Transverse colon (tissue), 4 donors: ENCODE results near the gene CNNM1. TPM values are rescaled to one million over a fixed set of nuclear protein-coding genes. Genes with fewer than 3 reads are reported as not detected.

ENCODE experiments used
- DNase-seq: peaks from one replicate; pipeline ENCODE4 v3.0.0-alpha.2; 2019
- H3K27ac ChIP-seq, 4 donors: fragments of 200-600 bp; sonication (generic); 2 replicates each; pipeline ENCODE4 v1.5.1; 2016 to 2018; ENCODE audit warnings: inconsistent platforms in 4 of 4
- H3K27me3 ChIP-seq: fragments of 200-600 bp; sonication (generic); 2 replicates; pipeline ENCODE4 v1.5.1; 2017; ENCODE audit warnings: inconsistent platforms
- H3K36me3 ChIP-seq, 4 donors: fragments of 200-600 bp; sonication (generic); 2 replicates each; pipeline ENCODE4 v1.5.1; 2017 to 2019; ENCODE audit warnings: inconsistent platforms in 4 of 4
- H3K4me1 ChIP-seq, 4 donors: fragments of 200-600 bp; sonication (generic); 2 replicates each; pipeline ENCODE4 v1.5.1; 2017 to 2020; ENCODE audit warnings: inconsistent platforms in 4 of 4
- H3K4me3 ChIP-seq, 4 donors: fragments of 200-600 bp; sonication (generic); 1 replicate in 1 of 4; 2 replicates in 3 of 4; pipeline versions ENCODE4 v1.5.1 to v1.6.1; 2017 to 2019; ENCODE audit warnings: inconsistent platforms in 4 of 4
- H3K9me3 ChIP-seq, 2 donors: fragments of 200-600 bp; sonication (generic); 2 replicates each; pipeline ENCODE4 v1.5.1; 2017 to 2019; ENCODE audit warnings: inconsistent platforms in 2 of 2
- CTCF ChIP-seq, 5 experiments: fragments of 200-600 bp in 3 of 5; fragments of 450-650 bp in 2 of 5; sonication (generic) in 3 of 5; IDR thresholded peaks; 1 replicate in 2 of 5; 2 replicates in 3 of 5; pipeline ENCODE4 v1.5.1; 2016 to 2017; ENCODE audit warnings: antibody characterized with exemption in 5 of 5, inconsistent platforms in 3 of 5, mild to moderate bottlenecking in 2 of 5, moderate library complexity in 1 of 5
- EP300 ChIP-seq: sonication (generic); formaldehyde crosslinking; IDR thresholded peaks from one replicate; pipeline ENCODE4 v1.6.1; 2017; ENCODE audit warnings: antibody characterized with exemption, low read depth
- POLR2A ChIP-seq: fragments of 450-650 bp; IDR thresholded peaks from one replicate; pipeline ENCODE4 v1.6.1; 2016; ENCODE audit warnings: antibody characterized with exemption, mild to moderate bottlenecking, moderate library complexity
- POLR2AphosphoS5 ChIP-seq, 3 donors: sonication (generic); formaldehyde crosslinking; IDR thresholded peaks; one replicate each; pipeline ENCODE4 v1.6.1; 2016; ENCODE audit warnings: antibody characterized with exemption in 3 of 3
- WGBS, 2 donors: methylation state at CpG; one replicate each; pipeline ENCODE4 v1.1.5; 2018; ENCODE audit warnings: low coverage in 1 of 2; 5-methylcytosine and 5-hydroxymethylcytosine counted together
- in situ Hi-C, 4 donors: fragments of 200-750 bp; cut with MboI; loops; one replicate each; pipeline versions ENCODE4 v1.15.0 to v1.15.1; 2017; ENCODE audit warnings: low sequenced_read_pairs in 3 of 4, low pct_ligation_motif_present in 1 of 4, low pct_unique_long_range_greater_than_20kb in 1 of 4
- intact Hi-C: fragments of 100-400 bp; cut with DNase I; formaldehyde crosslinking; loops from one replicate; pipeline ENCODE4 v1.15.1; 2023; ENCODE audit warnings: low total_unique reads
- total RNA-seq, 4 donors: library from RNA; depleted of rRNA; stranded (reverse); fragments of >200 nt; gene quantifications; one replicate each; pipeline ENCODE4 v1.1.0, GENCODE V29; 2016

Gene CNNM1
- total RNA-seq, 4 donors from 2014 or later, result 0.41 to 0.64 TPM; not detected in 2

- H3K36me3 ChIP-seq, result no peaks in the 10 kb centered on the region
- H3K27ac ChIP-seq, result no peak overlapping the region
- intact Hi-C loops, result no loop called here
- H3K9me3 ChIP-seq, result no peaks in the 10 kb centered on the region
- in situ Hi-C loops, result no loop called here
- H3K27me3 ChIP-seq, result peaks cover 2% of the 10 kb centered on the region
- TF ChIP-seq CTCF (IDR thresholded peaks at IDR 0.05) (no peak), POLR2AphosphoS5 (IDR thresholded peaks at IDR 0.05) (no peak), POLR2A (no peak), EP300 (no peak)
- no peaks in the 10 kb centered on the region for H3K4me1 ChIP-seq
- WGBS, 2 donors, result 74 to 83% methylated on average over 4 to 5 of the region's 5 CpGs
- no peak for DNase-seq
- no peak overlapping the region for H3K4me3 ChIP-seq
Observed at GRCh38 chr10:99369126-99369525, 40.0 kb downstream of the CNNM1 start.

- no peak overlapping the region for H3K27ac ChIP-seq
- H3K36me3 ChIP-seq, result no peaks in the 10 kb centered on the region
- H3K4me1 ChIP-seq, result no peaks in the 10 kb centered on the region
- H3K27me3 ChIP-seq, result peaks cover 2% of the 10 kb centered on the region
- in situ Hi-C loops (no loop called here), intact Hi-C loops (no loop called here)
- H3K9me3 ChIP-seq, result no peaks in the 10 kb centered on the region
- H3K4me3 ChIP-seq, result no peak overlapping the region
- no peak for DNase-seq
- 82 to 84% methylated on average over 3 of the region's 3 CpGs for WGBS, 2 donors
- no peak for TF ChIP-seq EP300
- TF ChIP-seq POLR2AphosphoS5 (IDR thresholded peaks at IDR 0.05), result no peak
Observed at GRCh38 chr10:99369551-99369950, 40.4 kb downstream of the CNNM1 start.

- TF ChIP-seq CTCF (IDR thresholded peaks at IDR 0.05), result peak in 2 of 5 experiments; percentile 25 to 29
- TF ChIP-seq POLR2A, result no peak
- no peak for TF ChIP-seq POLR2AphosphoS5 (IDR thresholded peaks at IDR 0.05)
- TF ChIP-seq EP300, result no peak
- Histone ChIP-seq H3K4me3 (no peak overlapping the region), H3K9me3 (no peaks in the 10 kb centered on the region), H3K27me3 (peaks cover 2% of the 10 kb centered on the region), H3K27ac (no peak overlapping the region), H3K4me1 (no peaks in the 10 kb centered on the region), H3K36me3 (no peaks in the 10 kb centered on the region)
- in situ Hi-C loops, result no loop called here
- DNase-seq, result no peak
- 20 to 27% methylated on average over 1 to 2 of the region's 2 CpGs for WGBS, 2 donors
- intact Hi-C loops, result no loop called here
Observed at GRCh38 chr10:99370993-99371392, 41.8 kb downstream of the CNNM1 start.

GRCh38 chr10:99372546-99373271 lies 43.6 kb downstream of the CNNM1 start:
- DNase-seq, result no peak
- Histone ChIP-seq H3K27ac (no peak overlapping the region), H3K4me3 (no peak overlapping the region), H3K4me1 (no peaks in the 10 kb centered on the region), H3K27me3 (peaks cover 2% of the 10 kb centered on the region), H3K36me3 (no peaks in the 10 kb centered on the region), H3K9me3 (no peaks in the 10 kb centered on the region)
- 58 to 76% methylated on average over 9 of the region's 9 CpGs for WGBS, 2 donors
- intact Hi-C loops (no loop called here), in situ Hi-C loops (no loop called here)
- no peak for TF ChIP-seq CTCF (IDR thresholded peaks at IDR 0.05)
- no peak for TF ChIP-seq POLR2A
- no peak for TF ChIP-seq EP300
- TF ChIP-seq POLR2AphosphoS5 (IDR thresholded peaks at IDR 0.05), result no peak
